Stimulated activated CD4-positive, alpha-beta T cell treated with anti-CD3 and anti-CD28 coated beads, Interleukin-15, amount 100 ng/mL, for 24 hours (primary cell): ENCODE measurements around the gene STX19.
"Not testable (repeated sequence)": the region's sequence is repeated elsewhere in the genome, so short reads cannot be mapped to it uniquely, and the experiment has no call there.

Experiments
- DNase-seq: peaks from one replicate; pipeline ENCODE4 v3.0.0-alpha.2; 2020

The STX19 gene

DNA sequence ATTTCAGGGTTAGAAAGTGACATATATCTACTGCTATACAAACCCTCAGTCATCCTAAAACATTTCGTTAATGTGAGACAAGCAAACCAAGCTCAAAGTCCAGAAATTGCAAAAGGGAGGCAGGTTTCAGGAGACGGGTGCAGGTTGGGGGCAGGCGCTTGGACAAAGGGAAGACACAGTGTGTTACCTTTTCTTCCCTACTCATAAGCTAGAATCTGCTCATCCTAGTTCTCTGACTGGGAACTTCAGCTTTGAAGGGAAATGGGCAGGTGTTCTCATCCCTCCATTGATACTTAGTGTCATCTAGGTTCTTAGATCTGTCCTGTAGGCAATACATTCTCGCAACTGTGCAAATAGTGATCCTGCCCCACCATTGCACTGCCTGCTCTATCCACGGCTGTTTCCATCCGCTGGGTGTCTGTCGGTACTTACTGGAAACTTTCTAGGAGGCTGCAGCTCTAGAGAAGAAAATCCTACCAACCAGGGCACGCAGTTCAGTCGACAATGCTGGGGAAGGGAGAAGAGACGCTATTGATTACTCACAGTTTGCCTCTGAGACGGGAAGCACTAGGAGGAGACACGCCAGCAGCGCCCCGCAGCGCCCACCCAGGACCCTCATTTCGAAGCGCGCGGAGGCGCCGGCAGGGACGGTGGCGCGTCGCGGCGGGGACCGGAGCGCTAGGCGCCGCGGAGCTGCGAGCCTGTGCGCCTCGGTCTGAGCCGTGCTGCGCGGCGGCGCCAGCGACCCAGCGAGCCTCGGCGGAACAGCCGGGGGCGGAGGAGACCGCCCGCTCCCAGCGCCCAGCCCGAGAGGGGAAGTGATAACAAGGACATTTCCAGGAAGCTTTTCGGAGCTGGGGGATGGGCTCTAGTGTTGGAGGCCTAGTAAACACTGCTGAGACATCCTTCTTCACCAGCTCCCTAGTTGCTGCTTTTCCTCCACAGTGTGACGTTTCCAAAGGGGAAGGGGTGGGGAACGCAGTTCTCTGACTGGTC, 55.0 kb downstream of the STX19 start, which contains the start of gene PROS1:
TSS of gene PROS1 (minus strand) at position 766 of the 996 bp plus-strand sequence. CDS start at position 619, 147 bp downstream.
- DNase-seq, result peak; percentile 70

DNA sequence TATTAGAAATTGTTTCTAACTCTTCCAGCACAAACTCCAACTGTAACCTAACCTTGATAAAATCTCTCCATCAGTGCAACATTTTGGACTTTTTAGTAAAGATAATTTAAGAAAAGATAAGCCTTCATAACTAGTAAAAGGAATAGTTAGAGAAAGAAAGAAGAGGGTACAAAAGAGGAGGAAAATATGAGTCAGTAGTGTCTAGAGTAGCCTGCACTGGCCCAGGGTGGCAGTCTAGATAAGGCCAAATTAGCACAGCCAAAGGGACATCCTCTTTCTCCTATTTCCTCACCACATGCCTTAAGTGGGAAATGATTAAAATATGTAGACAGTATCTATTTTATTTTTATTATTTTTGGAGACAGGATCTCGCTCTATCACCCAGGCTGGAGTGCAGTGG, 58.4 kb downstream of the STX19 start:
- no peak for DNase-seq

DNA sequence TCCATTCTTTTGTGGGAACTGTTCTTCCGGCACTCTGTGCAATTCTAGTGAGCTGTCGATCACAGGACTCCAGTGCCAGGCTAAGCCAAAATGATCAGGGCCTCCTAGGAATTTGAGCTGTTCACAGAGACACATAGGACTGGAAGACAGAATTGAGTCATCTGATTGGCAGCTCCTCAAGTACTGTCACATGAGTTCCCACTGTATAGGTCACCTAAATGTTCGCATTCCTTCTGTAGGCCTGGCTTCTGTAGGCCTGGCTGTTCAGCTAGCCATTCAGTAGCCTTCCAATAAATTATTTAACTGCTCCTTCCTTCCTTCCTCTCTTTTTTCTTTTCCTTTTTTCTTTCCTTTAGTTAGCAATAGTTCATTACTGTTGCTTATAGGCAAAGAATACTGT, 59.0 kb downstream of the STX19 start:
- no peak for DNase-seq

DNA sequence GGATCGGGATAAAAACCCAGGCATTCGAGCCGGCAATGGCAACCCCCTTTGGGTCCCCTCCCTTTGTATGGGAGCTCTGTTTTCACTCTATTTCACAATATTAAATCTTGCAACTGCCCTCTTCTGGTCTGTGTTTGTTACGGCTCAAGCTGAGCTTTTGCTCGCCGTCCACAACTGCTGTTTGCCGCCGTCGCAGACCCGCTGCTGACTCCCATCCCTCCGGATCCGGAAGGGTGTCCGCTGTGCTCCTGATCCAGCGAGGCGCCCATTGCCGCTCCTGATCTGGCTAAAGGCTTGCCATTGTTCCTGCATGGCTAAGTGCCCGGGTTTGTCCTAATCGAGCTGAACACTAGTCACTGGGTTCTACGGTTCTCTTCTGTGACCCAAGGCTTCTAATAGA, 63.3 kb downstream of the STX19 start:
- not testable (repeated sequence) for DNase-seq
